Measurements from ENCODE around the gene TRAF3IP1.
"Not testable (repeated sequence)": the region's sequence is repeated elsewhere in the genome, so short reads cannot be mapped to it uniquely, and the experiment has no call there.

TRAF3IP1 gene

DNA sequence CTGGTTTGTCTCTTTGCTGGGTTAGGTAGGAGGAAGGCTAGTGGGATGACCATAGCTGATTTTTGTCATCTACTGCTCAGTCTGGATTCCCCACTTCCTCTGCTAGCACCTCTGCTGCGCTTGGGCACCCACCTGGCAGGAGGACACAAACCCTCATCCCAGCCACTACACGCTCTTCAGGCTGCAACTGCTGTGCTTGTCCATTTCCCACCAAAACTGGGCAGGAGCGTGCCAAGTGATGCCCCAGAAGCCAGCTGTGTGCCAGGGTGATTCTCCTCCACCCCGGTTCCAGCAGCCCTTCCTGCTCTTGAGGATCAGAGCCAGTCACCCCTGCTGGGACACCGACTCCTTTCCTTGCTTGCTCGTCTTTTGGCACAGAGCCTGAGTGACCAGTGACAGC is 16.2 kb upstream of the TRAF3IP1 start:
- DNase-seq: no peak
- in situ Hi-C loops (cut with HindIII; ENCODE audit: low pct_ligation_motif_present, low pct_unique_long_range_greater_than_20kb, low sequenced_read_pairs): no loop called here

DNA sequence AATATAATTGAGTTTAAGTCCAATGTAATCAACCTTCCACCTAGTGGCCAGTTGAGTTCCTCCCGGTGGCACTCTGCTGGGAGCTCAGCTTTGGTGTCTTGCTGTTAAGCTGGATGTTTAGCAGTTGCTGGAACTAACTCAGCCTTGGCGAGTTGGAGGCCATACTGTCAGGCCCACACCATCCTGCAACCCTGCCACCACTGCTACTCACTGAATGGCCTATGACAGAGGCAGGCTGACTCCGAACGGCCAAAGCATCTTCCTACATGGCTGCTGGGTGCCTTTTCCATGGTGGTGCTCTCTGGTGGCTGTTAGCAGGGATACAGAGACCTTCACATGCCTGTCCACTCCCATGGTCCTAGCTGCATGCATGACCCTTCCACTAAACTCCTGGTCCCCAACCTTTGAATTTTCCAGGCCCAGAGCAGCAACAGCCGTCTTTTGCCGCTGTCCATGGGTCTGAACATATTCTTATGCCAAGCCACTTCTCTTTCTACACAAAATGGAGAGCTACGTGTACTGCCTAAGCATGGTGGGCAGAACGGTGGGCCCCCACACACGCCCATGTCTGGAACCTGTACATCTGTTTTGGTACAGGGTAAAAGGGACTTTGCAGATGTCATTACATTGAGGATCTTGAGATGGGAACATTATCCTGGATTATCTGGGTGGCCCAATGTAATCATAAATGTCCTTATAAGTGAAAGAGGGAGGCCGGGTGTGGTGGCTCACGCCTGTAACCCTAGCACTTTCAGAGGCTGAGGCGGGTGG is 15.0 kb upstream of the TRAF3IP1 start:
- DNase-seq: no peak
- in situ Hi-C loops (cut with HindIII; ENCODE audit: low pct_ligation_motif_present, low pct_unique_long_range_greater_than_20kb, low sequenced_read_pairs): no loop called here

DNA sequence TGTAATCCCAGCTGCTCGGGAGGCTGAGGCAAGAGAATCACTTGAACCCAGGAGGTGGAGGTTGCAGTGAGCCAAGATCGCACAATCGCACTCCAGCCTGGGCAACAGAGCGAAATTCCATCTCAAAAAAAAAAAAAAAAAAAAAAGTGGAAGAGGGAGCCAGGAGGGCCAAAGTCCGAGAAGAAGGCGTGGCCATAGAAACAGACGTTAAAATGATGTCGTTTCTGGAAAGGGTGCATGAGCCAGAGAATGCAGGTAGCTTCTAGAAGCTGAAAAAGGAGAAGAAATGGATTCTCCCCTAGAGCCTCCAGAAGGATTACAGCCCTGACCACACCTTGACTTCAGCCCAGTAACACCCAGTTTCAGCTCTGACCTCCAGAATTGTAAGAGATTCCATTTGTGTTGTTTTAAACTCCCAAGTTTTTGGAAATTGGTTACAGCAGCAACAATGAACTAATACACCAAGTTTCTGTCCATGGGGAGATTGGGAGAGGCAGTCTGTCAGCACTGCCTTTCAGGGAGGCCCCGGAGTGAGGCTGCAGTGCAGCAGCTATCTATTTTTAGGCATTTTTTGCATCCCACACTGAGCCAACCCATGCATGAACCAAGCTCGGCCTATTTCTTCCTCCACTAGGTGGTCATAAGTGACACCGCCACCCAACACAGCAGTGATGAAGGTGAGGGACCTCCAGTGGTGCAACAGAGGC is 14.2 kb upstream of the TRAF3IP1 start:
- in situ Hi-C loops (cut with HindIII; ENCODE audit: low pct_ligation_motif_present, low pct_unique_long_range_greater_than_20kb, low sequenced_read_pairs): no loop called here

DNA sequence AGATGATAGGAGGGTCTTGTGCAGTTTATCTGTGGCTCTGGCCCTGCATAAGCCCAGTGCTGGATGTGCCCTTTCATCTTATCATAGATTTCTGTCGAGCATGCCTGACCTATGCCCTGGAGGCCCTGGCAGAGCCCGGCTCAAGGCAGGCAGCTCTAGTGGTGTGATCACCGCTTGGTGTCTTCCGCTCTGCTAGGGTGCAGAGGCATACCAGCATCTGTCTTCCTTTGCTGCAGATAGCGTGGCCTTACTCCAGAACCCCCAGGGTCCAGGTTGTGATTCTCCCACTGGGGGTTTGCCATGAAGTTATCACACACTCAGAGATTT is 13.7 kb upstream of the TRAF3IP1 start:
- in situ Hi-C loops (cut with HindIII; ENCODE audit: low pct_ligation_motif_present, low pct_unique_long_range_greater_than_20kb, low sequenced_read_pairs): no loop called here
- no peak for DNase-seq

More for the DNA sequence above, 14.2 kb upstream of the TRAF3IP1 start:
- DNase-seq: no peak

DNA sequence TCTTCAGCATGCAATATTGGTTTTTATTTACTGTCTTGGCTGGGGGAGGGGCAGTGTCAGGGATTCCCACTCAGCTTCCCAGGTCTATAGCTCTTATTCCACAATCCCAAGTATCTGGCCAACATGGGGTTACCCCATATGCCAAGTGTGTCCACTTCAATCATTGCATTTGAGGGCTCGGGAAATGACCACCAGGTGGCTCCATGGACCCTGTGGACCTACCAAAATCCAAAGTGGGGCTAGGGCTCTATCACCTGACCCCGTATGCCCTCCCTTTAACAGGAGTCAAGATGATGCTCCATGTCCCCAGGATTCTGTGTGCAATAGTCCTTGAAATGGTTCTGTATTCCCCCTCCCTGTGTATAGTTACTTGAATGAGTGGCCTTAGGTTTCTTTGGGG is 12.1 kb upstream of the TRAF3IP1 start:
- peak; percentile 20 for DNase-seq
- in situ Hi-C loops (cut with HindIII; ENCODE audit: low pct_ligation_motif_present, low pct_unique_long_range_greater_than_20kb, low sequenced_read_pairs): no loop called here

DNA sequence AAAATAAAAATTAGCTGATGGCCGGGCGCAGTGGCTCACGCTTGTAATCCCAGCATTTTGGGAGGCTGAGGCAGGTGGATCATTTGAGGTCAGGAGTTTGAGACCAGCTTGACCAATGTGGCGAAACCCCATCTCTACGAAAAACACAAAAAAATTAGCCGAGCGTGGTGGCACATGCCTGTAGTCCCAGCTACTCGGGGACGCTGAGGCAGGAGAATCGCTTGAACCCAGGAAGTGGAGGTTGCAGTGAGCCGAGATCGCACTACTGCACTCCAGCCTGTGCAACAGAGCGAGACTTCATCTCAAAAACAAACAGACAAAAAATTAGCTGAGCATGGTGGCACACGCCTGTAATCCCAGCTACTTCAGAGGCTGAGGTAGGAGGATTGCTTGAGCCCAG is 9.6 kb upstream of the TRAF3IP1 start:
- DNase-seq; in situ Hi-C loops (cut with HindIII; ENCODE audit: low pct_ligation_motif_present, low pct_unique_long_range_greater_than_20kb, low sequenced_read_pairs): not testable (repeated sequence)

DNA sequence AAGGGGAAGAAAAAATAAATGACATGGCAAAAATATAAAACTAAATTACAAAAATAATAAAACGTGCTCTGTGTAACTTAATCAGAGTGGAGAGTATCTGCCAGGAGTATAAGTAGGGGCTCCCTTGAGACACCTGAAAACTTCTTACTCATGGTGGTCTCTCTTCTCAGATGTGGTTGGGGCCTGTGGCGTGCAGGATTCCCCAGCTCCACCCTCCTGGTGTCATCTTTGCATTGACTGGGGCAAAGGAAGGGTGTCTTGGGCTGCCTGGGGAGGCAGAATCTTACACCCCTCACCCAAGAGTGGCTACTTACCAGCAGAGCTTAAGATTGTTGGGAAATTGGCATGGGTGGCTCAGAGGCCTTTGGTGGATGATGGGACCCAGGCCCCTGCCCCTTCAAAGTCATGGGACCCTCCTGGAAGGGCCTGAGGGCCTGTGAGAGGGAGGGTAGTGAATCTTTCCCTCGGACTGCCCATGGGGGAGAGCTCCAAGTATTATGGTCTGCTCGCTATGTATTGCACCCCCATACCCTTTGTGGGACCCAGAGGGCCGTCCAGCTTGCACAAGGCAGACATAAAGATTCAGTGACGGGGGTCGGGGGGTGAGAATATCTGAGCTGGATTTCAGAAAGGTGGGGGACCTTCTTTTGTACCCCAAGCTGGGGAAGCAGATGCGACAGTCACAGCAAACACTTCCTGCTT is 6.9 kb upstream of the TRAF3IP1 start:
- DNase-seq: no peak
- in situ Hi-C loops (cut with HindIII; ENCODE audit: low pct_ligation_motif_present, low pct_unique_long_range_greater_than_20kb, low sequenced_read_pairs): no loop called here

DNA sequence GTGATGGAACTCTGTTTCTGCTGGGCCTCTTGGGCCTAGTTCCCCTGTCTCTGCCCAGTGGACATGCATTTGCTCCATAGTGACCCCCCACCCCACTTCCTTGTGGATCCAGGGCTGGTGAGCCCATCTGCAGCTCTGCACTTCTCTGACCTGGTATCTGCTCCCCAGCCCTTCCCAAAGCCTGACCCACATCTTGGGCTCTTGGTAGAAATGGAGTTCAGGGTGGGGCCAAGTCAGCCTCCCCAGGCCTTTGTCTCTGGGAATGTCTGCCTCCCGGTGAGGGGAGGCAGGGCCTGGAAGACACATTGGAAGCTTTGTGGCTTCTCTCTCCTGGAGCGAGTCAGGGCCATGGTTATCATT is 6.3 kb upstream of the TRAF3IP1 start:
- no peak for DNase-seq
- in situ Hi-C loops (cut with HindIII; ENCODE audit: low pct_ligation_motif_present, low pct_unique_long_range_greater_than_20kb, low sequenced_read_pairs): no loop called here

DNA sequence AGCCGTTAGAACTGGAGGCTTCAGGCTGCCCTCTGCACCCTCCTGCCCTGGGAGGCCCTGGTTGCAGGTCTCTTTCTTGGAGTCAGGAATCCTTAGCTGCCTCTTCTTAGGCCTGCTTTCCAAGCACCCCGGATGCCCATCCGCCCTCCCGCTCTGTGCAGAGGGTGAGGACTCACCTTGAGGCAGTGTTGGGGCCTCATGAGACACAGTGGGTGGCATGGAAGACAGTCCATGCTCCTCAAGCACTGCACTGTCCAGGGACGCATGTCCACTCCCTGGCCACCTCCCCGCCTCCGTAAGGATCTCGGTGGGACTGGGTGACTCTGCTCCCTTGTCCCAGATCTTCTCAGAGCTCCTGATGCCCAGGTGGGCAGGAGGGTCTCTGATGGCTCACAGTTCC is 5.7 kb upstream of the TRAF3IP1 start:
- in situ Hi-C loops (cut with HindIII; ENCODE audit: low pct_ligation_motif_present, low pct_unique_long_range_greater_than_20kb, low sequenced_read_pairs): no loop called here

DNA sequence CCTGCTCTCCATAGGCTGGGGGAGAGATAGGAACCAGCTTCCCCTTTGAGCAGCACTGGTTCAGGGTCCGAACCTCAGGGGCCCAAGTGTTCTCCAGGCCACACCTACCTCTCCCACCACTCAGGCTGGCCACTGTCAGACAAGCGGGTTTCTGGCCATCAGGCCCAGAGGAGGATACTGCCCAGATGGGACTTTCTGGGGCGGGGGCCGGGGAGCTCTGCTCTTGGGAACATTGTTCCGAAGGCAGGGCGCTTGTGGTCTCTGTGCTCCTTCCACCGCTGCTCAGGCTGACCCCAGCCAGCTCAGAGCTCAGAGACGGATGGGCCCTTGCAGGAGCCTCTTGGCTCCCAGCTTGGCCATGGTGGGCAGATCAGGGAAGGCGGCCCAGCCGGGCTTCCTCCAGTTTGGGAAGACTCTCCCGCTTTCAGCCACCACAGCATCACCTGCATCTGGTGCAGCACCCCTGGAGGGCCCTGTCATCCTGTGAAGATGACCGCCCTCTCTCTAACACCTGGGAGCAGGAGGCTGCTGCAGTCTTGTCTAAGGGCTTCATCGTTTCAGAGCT is 5.2 kb upstream of the TRAF3IP1 start:
- DNase-seq: no peak
- in situ Hi-C loops (cut with HindIII; ENCODE audit: low pct_ligation_motif_present, low pct_unique_long_range_greater_than_20kb, low sequenced_read_pairs): no loop called here

More for the DNA sequence above, 5.7 kb upstream of the TRAF3IP1 start:
- no peak for DNase-seq

DNA sequence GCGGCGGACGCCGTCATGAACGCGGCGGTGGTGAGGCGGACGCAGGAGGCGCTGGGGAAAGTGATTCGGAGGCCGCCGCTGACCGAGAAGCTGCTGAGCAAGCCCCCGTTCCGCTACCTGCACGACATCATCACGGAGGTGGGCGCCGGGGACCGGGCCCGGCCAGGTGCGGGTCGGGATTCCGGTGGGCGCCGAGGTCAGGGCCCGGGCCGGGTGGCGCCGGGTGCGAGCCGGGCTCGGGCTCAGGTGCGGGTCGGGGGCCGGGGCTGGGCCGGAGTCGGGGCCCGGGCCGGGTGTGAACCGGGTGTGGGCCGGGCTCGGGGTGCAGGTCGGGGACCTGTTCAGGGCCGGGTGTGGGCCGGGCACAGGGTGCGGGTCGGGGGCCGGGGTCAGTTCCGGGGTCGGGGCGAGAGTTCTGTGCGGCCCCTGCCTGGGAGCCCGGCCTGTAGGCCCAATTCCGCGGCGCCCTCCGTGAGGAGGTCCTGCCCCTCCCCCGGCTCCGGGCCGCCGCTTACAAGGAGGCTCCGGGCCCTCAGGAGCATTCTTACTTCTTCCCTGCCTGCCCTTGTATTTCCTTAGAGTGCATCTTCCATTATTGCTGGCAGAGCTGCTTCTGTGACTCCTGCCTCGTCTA is 447 bp downstream of the TRAF3IP1 start:
- in situ Hi-C loops (cut with HindIII; ENCODE audit: low pct_ligation_motif_present, low pct_unique_long_range_greater_than_20kb, low sequenced_read_pairs): no loop called here
- peak; percentile 14 for DNase-seq

DNA sequence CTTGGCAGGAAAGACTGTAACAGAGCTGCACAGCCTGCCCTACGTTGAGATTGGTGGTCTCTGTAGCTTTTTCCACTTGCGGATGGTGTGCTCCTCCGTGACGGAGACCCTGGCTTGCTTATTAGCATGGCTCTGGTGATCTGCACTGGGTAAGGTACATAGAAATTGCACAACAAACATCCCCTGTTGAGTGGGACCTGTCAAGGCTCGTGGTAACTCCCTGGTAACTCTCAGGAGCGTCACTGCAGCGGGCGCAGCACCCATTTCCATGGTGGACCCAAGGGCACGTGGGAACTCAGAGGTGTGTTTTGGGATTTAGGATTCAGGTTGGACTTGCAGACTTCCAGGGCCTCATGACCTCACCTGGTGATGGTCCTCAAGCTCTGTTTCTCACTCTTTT is 1.1 kb downstream of the TRAF3IP1 start:
- in situ Hi-C loops (cut with HindIII; ENCODE audit: low pct_ligation_motif_present, low pct_unique_long_range_greater_than_20kb, low sequenced_read_pairs): no loop called here
- DNase-seq: no peak

DNA sequence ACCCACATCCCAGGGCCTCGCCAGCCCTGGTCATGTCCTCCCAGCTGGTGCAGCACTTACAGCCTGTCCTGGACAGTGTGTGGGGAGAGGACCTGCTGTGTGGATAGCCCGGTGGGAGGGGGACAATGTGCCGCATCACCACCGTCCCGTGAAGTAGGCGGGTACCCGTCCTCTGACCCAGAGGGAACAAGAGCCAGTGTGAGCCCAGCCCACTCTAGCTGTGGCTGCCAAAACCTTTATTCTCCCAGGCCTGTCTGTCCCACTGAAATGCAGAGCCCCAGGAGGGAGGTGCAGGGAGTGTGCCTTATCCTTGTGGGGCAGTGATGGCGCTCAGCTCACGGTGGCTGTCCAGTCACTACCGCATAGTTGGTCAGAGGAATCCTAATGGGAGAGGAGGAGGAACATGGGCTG is 1.7 kb downstream of the TRAF3IP1 start:
- no peak for DNase-seq
- in situ Hi-C loops (cut with HindIII; ENCODE audit: low pct_ligation_motif_present, low pct_unique_long_range_greater_than_20kb, low sequenced_read_pairs): no loop called here

DNA sequence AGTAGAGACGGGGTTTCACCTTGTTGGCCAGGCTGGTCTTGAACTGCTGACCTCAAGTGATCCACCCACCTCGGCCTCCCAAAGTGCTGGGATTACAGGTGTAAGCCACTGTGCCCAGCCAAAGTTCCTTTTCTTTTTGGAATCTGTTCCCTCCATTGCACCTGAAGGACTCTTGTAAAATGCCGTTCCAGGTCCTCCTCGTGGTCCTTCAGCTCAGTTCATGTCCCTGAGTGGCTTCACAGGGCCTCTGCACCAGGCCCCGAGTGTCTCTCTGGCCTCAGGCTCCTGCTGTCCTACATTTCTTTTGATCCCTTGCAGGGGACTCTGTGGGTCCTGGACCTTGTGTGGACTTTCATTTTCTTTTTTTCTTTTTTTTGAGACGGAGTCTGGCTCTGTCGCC is 3.9 kb downstream of the TRAF3IP1 start:
- in situ Hi-C loops (cut with HindIII; ENCODE audit: low pct_ligation_motif_present, low pct_unique_long_range_greater_than_20kb, low sequenced_read_pairs): not testable (repeated sequence)

DNA sequence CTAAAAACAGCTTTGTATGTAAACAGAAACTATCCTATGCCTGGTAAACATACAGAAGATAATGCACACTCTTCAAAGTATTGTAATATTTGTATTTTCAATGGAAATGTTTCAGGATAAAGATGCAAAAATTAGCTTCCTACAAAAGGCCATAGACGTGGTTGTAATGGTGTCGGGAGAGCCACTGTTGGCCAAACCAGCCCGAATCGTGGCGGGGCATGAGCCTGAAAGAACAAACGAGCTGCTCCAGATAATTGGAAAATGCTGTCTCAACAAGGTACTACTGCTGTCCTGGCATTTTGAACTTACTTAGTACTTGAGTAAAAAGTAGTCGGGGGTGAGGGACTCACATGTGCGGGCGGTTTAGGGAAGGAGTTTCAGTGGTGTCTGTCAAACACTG is 5.4 kb downstream of the TRAF3IP1 start:
- no peak for DNase-seq
- in situ Hi-C loops (cut with HindIII; ENCODE audit: low pct_ligation_motif_present, low pct_unique_long_range_greater_than_20kb, low sequenced_read_pairs): no loop called here

More for the DNA sequence above, 3.9 kb downstream of the TRAF3IP1 start:
- not testable (repeated sequence) for DNase-seq

DNA sequence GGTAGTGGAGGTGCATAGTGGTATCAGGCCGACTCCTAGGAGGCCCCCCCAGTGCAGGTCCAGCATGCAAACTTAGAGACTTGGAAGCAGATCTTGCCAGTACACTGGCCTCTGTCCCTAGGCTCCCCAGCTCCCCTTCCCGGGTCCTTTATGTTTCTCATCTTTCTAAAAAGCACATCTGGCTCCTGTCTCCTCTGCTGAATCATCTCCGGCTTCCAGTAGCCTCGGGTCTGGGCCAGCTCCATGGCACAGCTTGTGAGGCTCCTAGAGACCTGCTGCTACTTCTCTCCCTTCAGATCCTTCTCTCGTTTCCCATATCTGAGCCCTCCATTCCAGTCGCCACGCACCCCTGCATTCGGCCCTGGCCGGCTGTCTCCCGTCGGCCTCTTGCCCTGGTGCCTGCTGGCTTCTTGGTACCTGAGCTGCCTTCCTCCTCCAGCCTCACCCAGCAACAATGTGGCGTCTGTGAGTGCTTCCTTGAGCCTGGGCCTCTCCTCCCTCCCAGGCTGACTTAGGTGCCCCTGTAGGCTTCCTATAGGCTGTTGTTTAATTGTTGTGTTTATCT is 6.6 kb downstream of the TRAF3IP1 start:
- no peak for DNase-seq
- in situ Hi-C loops (cut with HindIII; ENCODE audit: low pct_ligation_motif_present, low pct_unique_long_range_greater_than_20kb, low sequenced_read_pairs): no loop called here

DNA sequence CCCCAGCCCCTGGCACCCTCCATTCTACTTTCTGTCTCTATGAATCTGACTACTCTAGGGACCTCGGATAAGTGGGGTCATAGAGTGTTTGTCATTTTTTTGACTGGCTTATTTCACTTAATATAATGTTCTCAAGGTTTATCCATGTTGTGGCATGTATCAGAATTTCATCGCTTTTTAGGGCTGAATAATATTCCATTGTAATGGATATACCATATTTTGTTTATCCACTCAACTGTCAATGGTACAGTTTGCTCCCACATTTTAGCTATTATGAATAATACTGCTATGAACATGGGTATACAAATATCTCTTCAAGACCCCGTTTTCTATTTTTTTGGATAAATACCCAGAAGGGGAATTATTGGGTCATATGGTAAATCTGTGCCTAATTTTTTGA is 7.4 kb downstream of the TRAF3IP1 start:
- in situ Hi-C loops (cut with HindIII; ENCODE audit: low pct_ligation_motif_present, low pct_unique_long_range_greater_than_20kb, low sequenced_read_pairs): no loop called here
- no peak for DNase-seq

DNA sequence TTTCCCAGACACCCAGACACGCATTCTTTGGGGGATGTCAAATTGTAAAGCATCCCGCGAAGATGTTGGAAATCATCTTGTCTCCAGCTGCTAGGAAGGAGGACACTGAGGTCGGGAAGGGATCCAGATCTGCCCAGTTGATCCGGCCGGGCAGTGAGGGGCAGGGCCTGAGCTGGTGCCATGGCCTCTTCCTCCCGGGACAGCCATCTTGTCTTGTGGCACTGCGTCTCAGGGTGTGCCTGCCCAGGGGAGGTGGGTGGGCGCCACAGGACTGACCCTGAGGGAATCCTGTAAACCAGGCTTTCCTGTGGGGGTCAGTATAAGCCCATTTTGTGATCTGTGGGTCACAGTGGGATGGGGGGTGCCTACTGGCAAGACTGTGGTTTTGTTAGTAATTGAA is 10.1 kb downstream of the TRAF3IP1 start:
- in situ Hi-C loops (cut with HindIII; ENCODE audit: low pct_ligation_motif_present, low pct_unique_long_range_greater_than_20kb, low sequenced_read_pairs): no loop called here
- no peak for DNase-seq

DNA sequence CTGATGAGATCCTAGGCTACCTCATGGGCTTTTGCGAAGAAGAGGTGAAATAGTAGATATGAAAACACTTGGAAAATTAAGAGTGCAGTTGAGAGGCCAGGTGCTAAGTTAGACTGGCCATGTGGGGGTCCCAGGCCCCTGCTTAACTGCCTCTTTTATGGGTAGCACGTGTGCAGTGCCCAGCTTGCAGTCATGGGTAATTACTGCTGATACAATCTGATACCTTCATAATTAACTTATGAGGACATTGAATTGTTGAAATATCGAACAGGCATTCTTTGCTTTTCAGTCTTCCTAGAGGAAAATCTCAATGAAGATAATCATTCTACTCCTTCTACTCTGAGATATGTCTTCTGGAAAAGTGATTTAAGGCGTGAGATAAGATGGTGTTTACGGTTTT is 11.6 kb downstream of the TRAF3IP1 start:
- in situ Hi-C loops (cut with HindIII; ENCODE audit: low pct_ligation_motif_present, low pct_unique_long_range_greater_than_20kb, low sequenced_read_pairs): no loop called here
- no peak for DNase-seq

Measured in ACHN (cell line).